Tibial artery (tissue), 4 donors: ENCODE measurements around the gene AHSG.
"Not testable (repeated sequence)": the region's sequence is repeated elsewhere in the genome, so short reads cannot be mapped to it uniquely, and the experiment has no call there.

ENCODE experiments used
- DNase-seq, 2 donors: peaks; one replicate each; pipeline ENCODE4 v3.0.0-alpha.2; 2019
- H3K27ac ChIP-seq, 2 donors: fragments of 200-600 bp; sonication (generic) in 1 of 2; 1 replicate in 1 of 2; 2 replicates in 1 of 2; pipeline ENCODE4 v1.5.1; 2018 to 2019; ENCODE audit warnings: mild to moderate bottlenecking in 1 of 2
- H3K27me3 ChIP-seq, 2 donors: fragments of 200-600 bp; sonication (generic) in 1 of 2; one replicate each; pipeline versions ENCODE4 v1.5.1 to v1.6.0; 2016 to 2019
- H3K36me3 ChIP-seq, 3 donors: fragments of 200-600 bp; sonication (generic) in 2 of 3; one replicate each; pipeline ENCODE4 v1.5.1; 2016 to 2019; ENCODE audit warnings: mild to moderate bottlenecking in 2 of 3
- H3K4me1 ChIP-seq, 4 donors: fragments of 200-600 bp; sonication (generic) in 2 of 4; 1 replicate in 3 of 4; 2 replicates in 1 of 4; pipeline ENCODE4 v1.5.1; 2016 to 2019
- H3K4me3 ChIP-seq, 2 donors: fragments of 200-600 bp; sonication (generic) in 1 of 2; 1 replicate in 1 of 2; 2 replicates in 1 of 2; pipeline ENCODE4 v1.5.1; 2018 to 2019; ENCODE audit warnings: mild to moderate bottlenecking in 2 of 2
- H3K9me3 ChIP-seq, 3 donors: fragments of 200-600 bp; sonication (generic) in 1 of 3; one replicate each; pipeline ENCODE4 v1.5.1; 2016 to 2019
- intact Hi-C: fragments of 100-400 bp; cut with DNase I; formaldehyde crosslinking; loops from one replicate; pipeline ENCODE4 v1.15.0; 2023; ENCODE audit warnings: low total_unique reads
- TF ChIP-seq, protein P1 (sequence below), 2 experiments: fragments of 200-600 bp in 1 of 2; fragments of 450-650 bp in 1 of 2; IDR thresholded peaks; one replicate each; pipeline ENCODE4 v1.5.1; 2017 to 2019; ENCODE audit warnings: antibody characterized with exemption in 2 of 2, mild to moderate bottlenecking in 1 of 2, moderate library complexity in 1 of 2

Gene AHSG

DNA sequence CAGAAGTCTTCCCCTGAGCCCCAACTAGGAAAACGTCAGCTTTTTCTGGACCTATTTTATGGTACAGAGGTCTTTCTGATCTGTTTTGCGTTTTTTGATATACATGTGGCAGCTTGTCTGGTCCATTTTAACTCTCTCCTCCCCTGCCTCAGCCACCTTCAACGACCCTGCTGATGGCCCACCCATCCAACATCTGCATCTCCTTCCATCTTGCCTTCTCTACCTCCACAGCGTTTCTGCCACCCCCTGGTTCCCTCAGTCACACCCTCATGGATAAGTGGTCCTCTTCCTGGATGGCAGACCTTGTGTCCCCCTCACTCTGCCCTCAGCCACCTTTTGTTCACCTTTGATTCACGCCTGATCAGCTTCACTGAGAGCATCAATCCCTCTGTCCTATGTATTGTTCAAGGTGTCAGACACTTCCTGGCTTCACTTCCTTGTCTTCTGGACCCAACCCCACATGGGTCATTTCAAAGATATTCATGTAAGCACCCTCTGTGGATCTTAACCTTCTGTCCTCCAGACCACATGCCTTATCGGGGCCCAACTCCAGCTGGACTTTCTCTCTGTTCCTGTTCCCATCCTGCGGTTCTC lies 13.5 kb downstream of the AHSG start:
- H3K4me3 ChIP-seq: no peak overlapping the region
- no peak overlapping the region for H3K27ac ChIP-seq
- peaks cover 0 to 10% of the 10 kb centered on the region in 2 donors for H3K27me3 ChIP-seq
- no peaks in the 10 kb centered on the region for H3K9me3 ChIP-seq
- H3K36me3 ChIP-seq: no peaks in the 10 kb centered on the region
- intact Hi-C loops: no loop called here
- TF ChIP-seq, protein P1, sequence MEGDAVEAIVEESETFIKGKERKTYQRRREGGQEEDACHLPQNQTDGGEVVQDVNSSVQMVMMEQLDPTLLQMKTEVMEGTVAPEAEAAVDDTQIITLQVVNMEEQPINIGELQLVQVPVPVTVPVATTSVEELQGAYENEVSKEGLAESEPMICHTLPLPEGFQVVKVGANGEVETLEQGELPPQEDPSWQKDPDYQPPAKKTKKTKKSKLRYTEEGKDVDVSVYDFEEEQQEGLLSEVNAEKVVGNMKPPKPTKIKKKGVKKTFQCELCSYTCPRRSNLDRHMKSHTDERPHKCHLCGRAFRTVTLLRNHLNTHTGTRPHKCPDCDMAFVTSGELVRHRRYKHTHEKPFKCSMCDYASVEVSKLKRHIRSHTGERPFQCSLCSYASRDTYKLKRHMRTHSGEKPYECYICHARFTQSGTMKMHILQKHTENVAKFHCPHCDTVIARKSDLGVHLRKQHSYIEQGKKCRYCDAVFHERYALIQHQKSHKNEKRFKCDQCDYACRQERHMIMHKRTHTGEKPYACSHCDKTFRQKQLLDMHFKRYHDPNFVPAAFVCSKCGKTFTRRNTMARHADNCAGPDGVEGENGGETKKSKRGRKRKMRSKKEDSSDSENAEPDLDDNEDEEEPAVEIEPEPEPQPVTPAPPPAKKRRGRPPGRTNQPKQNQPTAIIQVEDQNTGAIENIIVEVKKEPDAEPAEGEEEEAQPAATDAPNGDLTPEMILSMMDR (IDR thresholded peaks at IDR 0.05): no peak
- H3K4me1 ChIP-seq: no peaks in the 10 kb centered on the region
- no peak for DNase-seq

DNA sequence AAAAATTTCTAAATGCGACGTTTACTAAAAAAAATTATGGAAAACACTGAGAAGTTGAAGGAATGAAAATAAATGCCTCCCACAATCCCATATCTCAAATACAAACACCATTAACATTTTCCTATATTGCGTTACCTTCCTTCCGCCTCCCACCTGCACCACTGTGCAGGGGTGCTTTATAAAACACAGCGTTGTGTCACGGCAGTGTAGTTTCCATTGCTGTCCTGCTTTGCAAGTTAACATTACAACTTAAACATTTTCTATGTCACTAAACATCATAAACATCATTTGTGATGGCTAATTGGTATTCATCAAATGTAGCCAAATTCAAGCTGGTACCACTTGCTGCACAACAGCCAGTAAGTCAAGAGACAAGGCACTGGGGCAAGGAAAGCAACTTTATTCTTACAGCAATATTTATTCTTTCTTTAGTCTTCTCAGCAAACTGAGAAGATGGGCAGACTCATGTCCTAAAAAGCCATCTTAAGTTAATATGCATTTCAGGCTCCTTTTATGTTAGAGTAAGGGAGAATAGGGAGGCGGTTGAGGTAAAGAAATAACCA lies 15.1 kb downstream of the AHSG start:
- Histone ChIP-seq H3K9me3 (no peaks in the 10 kb centered on the region), H3K27me3 (peaks cover 0 to 10% of the 10 kb centered on the region in 2 donors), H3K27ac (no peak overlapping the region), H3K4me1 (no peaks in the 10 kb centered on the region), H3K4me3 (no peak overlapping the region), H3K36me3 (no peaks in the 10 kb centered on the region)
- TF ChIP-seq, protein P1 (IDR thresholded peaks at IDR 0.05): no peak
- DNase-seq: no peak
- intact Hi-C loops: no loop called here

DNA sequence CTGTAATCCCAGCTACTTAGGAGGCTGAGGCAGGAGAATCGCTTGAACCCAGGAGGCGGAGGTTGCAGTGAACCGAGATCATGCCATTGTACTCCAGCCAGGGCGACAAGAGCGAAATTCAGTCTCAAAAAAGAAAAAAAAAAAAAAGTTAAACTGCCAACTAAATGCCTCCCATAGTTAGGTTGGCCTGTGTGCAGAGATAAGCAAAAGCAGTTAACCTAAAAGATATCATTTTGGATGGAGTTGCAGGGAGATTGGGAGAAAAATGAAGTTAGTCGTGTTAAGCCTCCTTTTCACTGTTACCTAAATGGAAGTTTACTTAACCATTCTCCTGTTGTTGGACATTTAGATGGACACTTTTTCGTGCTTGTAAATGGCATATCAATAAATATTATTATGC lies 15.9 kb downstream of the AHSG start:
- DNase-seq: no peak
- Histone ChIP-seq H3K27ac (no peak overlapping the region), H3K4me3 (no peak overlapping the region), H3K9me3 (no peaks in the 10 kb centered on the region), H3K4me1 (no peaks in the 10 kb centered on the region), H3K36me3 (no peaks in the 10 kb centered on the region), H3K27me3 (peaks cover 0 to 10% of the 10 kb centered on the region in 2 donors)
- TF ChIP-seq, protein P1 (IDR thresholded peaks at IDR 0.05): no peak
- intact Hi-C loops: no loop called here

DNA sequence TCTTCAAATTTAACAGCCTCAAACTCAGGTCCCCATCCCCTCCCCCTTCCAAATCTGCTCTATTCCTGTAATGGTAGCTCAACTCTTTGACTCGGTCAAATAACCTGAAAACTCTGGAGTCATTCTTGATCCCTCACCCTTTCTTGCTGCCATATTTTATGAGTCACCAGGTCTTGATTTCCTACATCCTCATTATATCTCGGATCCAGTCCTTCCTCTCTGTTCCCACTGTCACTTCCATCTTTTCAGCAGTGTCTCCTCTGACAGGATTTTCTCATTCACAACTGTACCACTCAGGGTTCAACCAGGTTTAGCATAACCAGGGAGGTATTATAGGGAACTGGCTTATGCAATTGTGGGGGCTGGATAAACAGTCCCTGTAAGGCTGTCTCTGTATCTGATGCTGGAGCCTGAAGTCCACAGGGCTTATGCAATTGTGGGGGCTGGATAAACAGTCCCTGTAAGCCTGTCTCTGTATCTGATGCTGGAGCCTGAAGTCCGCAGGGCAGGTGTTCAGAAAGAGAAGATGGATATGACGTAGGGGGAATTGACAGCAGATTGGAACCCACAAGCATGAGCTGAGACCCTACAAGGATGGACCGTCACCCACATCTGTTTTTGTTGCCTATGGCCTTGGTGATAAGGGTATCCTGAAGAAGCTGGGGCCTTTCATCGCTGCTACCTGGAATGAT lies 18.2 kb downstream of the AHSG start:
- no peaks in the 10 kb centered on the region for H3K9me3 ChIP-seq
- TF ChIP-seq, protein P1 (IDR thresholded peaks at IDR 0.05): no peak
- peaks cover 0 to 6% of the 10 kb centered on the region in 2 donors for H3K27me3 ChIP-seq
- intact Hi-C loops: no loop called here
- H3K27ac ChIP-seq: no peak overlapping the region
- H3K4me1 ChIP-seq: no peaks in the 10 kb centered on the region
- no peaks in the 10 kb centered on the region for H3K36me3 ChIP-seq
- no peak for DNase-seq
- no peak overlapping the region for H3K4me3 ChIP-seq

DNA sequence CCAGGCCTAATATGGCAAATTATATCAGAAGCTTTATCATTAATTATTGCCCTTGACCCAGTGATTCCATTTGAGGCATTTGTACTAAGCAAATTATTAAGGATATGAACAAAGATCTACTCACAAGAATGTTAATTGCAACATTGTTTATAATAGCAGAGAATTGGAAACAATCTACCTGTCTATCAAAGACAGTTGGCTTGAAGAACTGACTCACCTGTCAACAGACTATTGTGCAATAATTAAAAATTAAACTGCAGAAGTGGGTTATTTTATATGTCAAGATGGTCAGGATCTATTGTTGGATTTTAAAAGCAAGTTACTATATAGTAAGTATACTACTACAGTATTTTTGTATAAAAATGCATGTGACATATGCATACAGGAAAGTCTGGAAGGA lies 20.6 kb downstream of the AHSG start:
- H3K9me3 ChIP-seq: no peaks in the 10 kb centered on the region
- H3K4me3 ChIP-seq: no peak overlapping the region
- intact Hi-C loops: no loop called here
- H3K27me3 ChIP-seq: peaks cover 0 to 8% of the 10 kb centered on the region in 2 donors
- H3K4me1 ChIP-seq: no peaks in the 10 kb centered on the region
- no peak overlapping the region for H3K27ac ChIP-seq
- no peaks in the 10 kb centered on the region for H3K36me3 ChIP-seq
- TF ChIP-seq, protein P1 (IDR thresholded peaks at IDR 0.05): no peak
- no peak for DNase-seq

DNA sequence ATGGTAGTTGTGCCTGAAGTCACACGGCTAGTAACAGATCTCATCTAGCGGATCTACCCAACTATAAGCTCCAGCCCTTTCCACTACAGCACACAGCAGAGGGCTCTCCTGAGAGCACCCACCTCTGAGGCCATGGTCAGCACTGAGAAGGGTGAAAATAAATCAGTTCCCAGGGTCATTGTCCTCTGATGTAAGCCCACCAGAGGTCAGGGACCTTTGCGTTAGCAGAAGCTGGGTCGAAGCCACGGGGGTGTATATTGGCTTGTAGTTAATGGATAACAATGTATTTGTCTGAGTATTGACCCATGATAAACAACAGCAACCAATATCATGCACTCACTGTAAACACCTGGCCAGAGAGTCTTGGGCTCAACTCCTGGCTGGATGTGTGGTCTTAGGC lies 21.3 kb downstream of the AHSG start:
- H3K27me3 ChIP-seq, H3K27ac ChIP-seq, H3K4me3 ChIP-seq, H3K4me1 ChIP-seq, intact Hi-C loops, H3K36me3 ChIP-seq, DNase-seq, H3K9me3 ChIP-seq: not testable (repeated sequence)
